OCI-LY1 (cell line): ENCODE results near the gene KCNMA1.

Experiments used
- CTCF ChIP-seq: fragments of 200-600 bp; sonication (generic), shearing (Covaris generic); IDR thresholded peaks from 2 replicates; pipeline ENCODE4 v1.5.1; 2017; ENCODE audit warnings: mild to moderate bottlenecking, antibody characterized with exemption, low read length, moderate library complexity, mixed read lengths
- EZH2 ChIP-seq: fragments of 200-600 bp; sonication (generic), shearing (Covaris generic); IDR thresholded peaks from 2 replicates; pipeline ENCODE4 v1.8.0; 2017; ENCODE audit warnings: borderline replicate concordance, mixed run types, mild to moderate bottlenecking, antibody characterized with exemption, low read length, moderate library complexity, mixed read lengths

- TF ChIP-seq CTCF (no peak), EZH2 (no peak)
These were observed 93.0 kb downstream of the KCNMA1 start for GRCh38 chr10:77544617-77545016.
